Esophagus (tissue), 2 donors: ENCODE measurements around the gene CDT1. TPM values are rescaled to one million over a fixed set of nuclear protein-coding genes. Genes with fewer than 3 reads are reported as not detected.

Source experiments
- H3K27ac ChIP-seq, 2 donors: one replicate each; pipeline ENCODE4 v1.5.1; 2013; ENCODE audit warnings: low read depth in 2 of 2, mild to moderate bottlenecking in 2 of 2, inconsistent platforms in 1 of 2, low read length in 1 of 2, moderate library complexity in 1 of 2
- H3K27me3 ChIP-seq, 2 donors: one replicate each; pipeline ENCODE4 v1.6.1; 2013; ENCODE audit warnings: low read length in 2 of 2, control low read depth in 1 of 2, mild to moderate bottlenecking in 1 of 2; ENCODE audit not compliant: insufficient read depth in 2 of 2, control insufficient read depth in 1 of 2
- H3K36me3 ChIP-seq, 2 donors: one replicate each; pipeline ENCODE4 v1.6.1; 2013; ENCODE audit warnings: low read length in 1 of 2; ENCODE audit not compliant: control insufficient read depth in 2 of 2, insufficient read depth in 2 of 2
- H3K4me1 ChIP-seq, 2 donors: one replicate each; pipeline ENCODE4 v1.6.1; 2013; ENCODE audit warnings: low read length in 1 of 2; ENCODE audit not compliant: control insufficient read depth in 2 of 2, insufficient read depth in 2 of 2
- H3K4me3 ChIP-seq, 2 donors: one replicate each; pipeline ENCODE4 v1.5.1; 2013; ENCODE audit warnings: low read length in 2 of 2, mild to moderate bottlenecking in 2 of 2, low read depth in 1 of 2, moderate library complexity in 1 of 2
- H3K9me3 ChIP-seq, 2 donors: one replicate each; pipeline ENCODE4 v1.6.1; 2013; ENCODE audit warnings: mild to moderate bottlenecking in 2 of 2, low read depth in 1 of 2, low read length in 1 of 2, moderate library complexity in 1 of 2; ENCODE audit not compliant: control insufficient read depth in 2 of 2, insufficient read depth in 1 of 2
- WGBS, 2 donors: extraction: QIAGEN DNeasy Blood & Tissue Kit; methylation state at CpG; one replicate each; pipeline ENCODE4 v1.1.7; 2013; 5-methylcytosine and 5-hydroxymethylcytosine counted together
- polyA plus RNA-seq, 2 donors: library from polyadenylated mRNA; stranded (reverse); fragments of 200-250 nt; gene quantifications; one replicate each; pipeline ENCODE4 v1.2.3, GENCODE V29; 2013
- donor health status: healthy with polysubstance abuse.
- donor health status: Bipolar disorder and iron deficiency.

Gene CDT1
- polyA plus RNA-seq = 1 to 10 TPM; 5.8 to 9.9 TPM

DNA sequence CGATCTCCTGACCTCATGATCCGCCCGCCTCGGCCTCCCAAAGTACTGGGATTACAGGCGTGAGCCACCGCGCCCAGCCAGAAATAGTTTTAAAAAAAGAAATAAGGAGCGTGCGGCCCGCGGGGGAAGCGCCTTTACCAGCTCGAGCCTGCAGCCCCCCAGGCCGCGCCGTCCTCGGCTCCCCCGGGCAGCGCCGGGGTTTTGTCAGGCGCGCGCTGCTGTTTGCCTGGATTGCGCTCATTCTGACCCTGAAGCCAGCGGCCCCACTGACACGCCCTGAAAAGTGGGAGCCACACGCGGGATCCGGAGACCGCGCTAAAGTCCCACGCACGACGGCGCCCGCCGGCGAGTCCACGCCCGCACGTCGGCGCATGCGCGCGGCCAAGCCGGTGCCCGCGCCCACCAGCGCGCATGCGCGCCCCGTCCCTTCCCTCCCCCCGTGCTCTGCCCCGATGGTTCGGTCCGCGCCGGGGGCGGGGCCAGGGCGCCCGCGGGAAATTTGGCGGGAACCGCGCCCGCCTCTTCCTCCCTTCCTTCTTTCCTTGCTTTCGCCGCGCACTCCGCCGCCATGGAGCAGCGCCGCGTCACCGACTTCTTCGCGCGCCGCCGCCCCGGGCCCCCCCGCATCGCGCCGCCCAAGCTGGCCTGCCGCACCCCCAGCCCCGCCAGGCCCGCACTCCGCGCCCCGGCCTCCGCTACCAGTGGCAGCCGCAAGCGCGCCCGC is at the start of gene CDT1:
CDT1 (plus strand) TSS at position 526 of the 724 bp plus-strand sequence; CDS start at position 569, 43 bp downstream.
- H3K9me3 ChIP-seq = no peaks in the 10 kb centered on the region
- peak within 1 kb of the TSS; percentile 49 to 56 for H3K4me3 ChIP-seq
- peaks cover 0 to 21% of the 10 kb centered on the region in 2 donors for H3K4me1 ChIP-seq
- WGBS, 2 donors = 1% methylated on average over 76 to 98 of the region's 98 CpGs
- H3K27me3 ChIP-seq = no peaks in the 10 kb centered on the region
- peak within 1 kb of the TSS; percentile 54 to 76 for H3K27ac ChIP-seq
- peaks cover 0 to 15% of the 10 kb centered on the region in 2 donors for H3K36me3 ChIP-seq

DNA sequence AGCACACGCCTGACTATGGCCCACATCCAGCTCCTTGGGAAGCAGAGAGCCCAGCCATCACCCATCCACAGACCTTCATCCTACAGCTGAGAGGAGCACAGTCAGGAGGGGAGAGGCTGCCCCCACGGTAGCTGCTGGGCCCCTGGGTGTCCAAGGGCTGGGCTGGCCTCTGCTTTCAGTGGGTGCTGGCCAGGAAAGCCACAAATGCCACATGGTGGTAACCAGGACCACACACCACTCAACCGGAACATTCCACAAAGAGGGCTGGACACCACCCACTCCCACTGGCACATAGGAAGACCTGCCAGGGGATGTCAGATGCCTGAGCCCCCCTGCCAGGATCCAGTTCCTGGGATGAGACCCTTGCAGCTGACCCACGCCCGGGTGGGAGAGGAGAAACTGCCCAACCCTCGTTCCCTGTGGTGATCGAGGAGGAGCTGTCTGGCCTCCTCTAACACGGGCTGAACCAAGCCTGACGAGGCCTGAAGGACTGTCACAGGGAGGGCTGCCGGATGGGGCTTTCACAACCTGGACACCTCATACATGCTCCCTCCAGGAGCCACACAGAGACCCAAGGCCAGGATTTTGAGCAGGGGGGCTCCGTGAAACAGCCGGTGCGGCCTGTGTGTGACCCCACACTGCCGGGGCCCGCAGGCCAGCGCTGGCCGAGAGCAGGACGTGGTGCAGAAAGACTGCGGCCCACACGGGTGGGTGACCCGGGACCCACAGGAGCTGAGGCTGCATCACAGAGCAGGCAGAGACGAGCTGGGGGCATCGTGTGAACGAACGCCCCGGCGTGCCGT is 49.3 kb upstream of the CDT1 start:
- Histone ChIP-seq H3K27me3 (no peaks in the 10 kb centered on the region), H3K36me3 (peaks cover 0 to 10% of the 10 kb centered on the region in 2 donors), H3K4me1 (peaks cover 6 to 31% of the 10 kb centered on the region in 2 donors), H3K4me3 (no peak overlapping the region), H3K9me3 (no peaks in the 10 kb centered on the region), H3K27ac (peak overlapping the region in 1 of 2 donors; percentile 53)
- 85 to 86% methylated on average over 28 of the region's 28 CpGs for WGBS, 2 donors

DNA sequence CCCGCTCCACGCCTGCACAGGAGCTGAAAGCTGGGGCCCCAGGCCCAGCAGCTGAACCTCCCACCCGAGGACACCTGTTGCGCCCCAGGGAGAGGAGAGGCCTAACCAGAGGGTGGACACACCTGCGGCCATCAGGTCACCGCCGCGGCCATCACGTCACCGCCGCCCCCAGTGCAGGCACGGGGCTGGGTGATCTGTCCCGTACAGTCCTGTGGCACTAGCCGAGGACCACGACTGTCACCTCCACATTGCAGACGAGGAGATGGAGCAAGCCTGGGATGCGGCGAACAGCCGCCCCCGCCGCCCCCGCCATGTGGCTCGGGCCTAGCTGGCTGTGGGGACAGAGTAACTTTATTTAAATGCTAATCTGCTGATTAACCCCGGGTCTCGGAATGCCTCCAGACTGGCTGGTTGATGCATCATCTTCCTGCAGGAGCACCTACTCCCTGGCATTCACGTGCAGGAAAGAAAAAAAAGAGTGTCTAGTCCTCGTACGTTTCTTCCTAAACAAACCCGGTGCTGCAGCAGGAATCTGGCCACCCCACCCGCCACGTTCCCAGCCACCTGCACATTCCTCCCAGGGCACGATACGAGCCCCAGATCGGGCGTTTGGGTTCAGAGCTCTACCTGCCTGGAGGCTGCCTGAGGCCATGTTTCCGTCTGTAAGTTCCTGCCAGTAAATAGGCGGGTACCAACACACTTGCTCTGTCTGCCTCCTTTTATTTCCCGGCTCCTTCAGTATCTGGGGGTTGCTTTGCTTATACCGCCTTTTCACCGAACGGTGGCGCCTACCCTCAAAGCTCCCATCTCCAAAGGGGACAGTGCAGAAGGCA is 48.5 kb upstream of the CDT1 start:
- Histone ChIP-seq H3K27me3 (no peaks in the 10 kb centered on the region), H3K27ac (peak overlapping the region; percentile 13 to 44), H3K36me3 (peaks cover 0 to 8% of the 10 kb centered on the region in 2 donors), H3K9me3 (no peaks in the 10 kb centered on the region), H3K4me1 (peaks cover 6 to 34% of the 10 kb centered on the region in 2 donors), H3K4me3 (no peak overlapping the region)
- 41 to 59% methylated on average over 42 of the region's 42 CpGs for WGBS, 2 donors

DNA sequence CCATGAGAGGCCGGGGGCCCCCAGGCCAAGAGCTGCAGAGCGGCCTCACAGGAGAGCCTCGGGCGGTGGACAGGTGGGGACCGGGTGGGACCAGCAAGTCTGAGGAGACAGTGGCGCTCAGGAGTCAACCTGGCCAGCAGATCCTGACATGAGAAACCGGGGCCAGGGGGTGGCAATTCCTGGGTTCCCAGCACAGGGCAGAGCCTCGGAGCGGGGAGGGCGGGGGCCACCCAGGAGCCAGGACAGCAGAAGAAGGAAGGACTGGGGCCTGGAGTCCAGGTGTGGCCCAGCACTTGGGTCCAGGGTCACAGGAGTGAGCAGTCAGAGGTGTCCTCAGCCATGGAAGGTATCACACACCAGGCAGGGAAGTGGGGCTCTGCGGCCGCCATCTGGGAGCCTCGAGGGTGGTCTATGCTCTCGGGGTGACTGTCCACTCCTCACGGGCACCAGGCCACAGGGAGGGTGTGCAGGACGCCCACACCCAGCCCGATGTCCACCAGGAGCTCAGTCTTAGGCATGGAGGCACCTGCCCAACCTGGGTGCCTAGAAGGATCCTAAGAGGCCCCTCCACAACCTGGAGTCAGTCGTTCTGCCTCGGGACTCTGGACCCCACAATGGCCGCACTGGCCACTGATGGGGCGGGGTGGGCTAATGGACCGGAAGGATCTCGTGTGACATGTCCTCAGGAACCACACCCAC is 47.7 kb upstream of the CDT1 start:
- peak overlapping the region in 1 of 2 donors; percentile 27 for H3K27ac ChIP-seq
- no peaks in the 10 kb centered on the region for H3K9me3 ChIP-seq
- H3K4me1 ChIP-seq = peaks cover 6 to 38% of the 10 kb centered on the region in 2 donors
- 69 to 76% methylated on average over 23 of the region's 23 CpGs for WGBS, 2 donors
- H3K36me3 ChIP-seq = peaks cover 0 to 8% of the 10 kb centered on the region in 2 donors
- H3K4me3 ChIP-seq = no peak overlapping the region
- no peaks in the 10 kb centered on the region for H3K27me3 ChIP-seq

DNA sequence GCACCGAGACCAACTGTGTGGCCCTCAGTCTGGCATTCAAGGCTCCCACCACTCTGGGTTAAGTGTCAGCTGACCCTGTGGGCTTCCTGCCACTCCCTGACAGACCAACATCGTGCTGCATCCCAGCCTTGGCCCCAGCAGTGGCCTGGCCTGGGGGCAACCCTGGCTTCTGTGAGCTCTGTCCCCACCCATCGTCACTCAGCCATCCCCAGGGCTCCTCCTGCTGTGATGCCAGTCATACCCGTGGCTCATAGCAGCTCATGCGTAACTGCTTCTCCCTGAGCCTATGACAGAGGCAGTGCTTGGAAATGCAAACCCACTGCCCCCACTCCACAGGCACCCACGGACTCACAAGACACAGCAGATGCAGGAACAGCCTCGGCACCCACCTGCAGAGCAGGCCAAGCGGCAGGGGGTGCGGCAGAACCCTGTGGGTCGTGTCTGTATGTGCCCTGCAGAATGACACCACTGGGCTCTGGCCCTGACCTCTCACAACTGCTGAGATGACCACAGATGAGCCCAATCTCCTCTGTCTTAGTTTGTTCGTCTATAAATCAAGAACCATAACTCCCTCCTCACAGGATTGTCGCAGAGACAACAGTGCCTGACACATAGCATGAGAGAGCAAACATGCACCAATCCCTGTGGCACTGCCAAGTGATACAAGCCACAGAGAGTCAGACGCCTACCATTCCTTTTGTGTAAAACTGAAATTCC is 45.2 kb upstream of the CDT1 start:
- no peaks in the 10 kb centered on the region for H3K9me3 ChIP-seq
- H3K27me3 ChIP-seq = no peaks in the 10 kb centered on the region
- 76 to 82% methylated on average over 13 of the region's 13 CpGs for WGBS, 2 donors
- peak overlapping the region in 1 of 2 donors; percentile 63 for H3K27ac ChIP-seq
- H3K4me3 ChIP-seq = no peak overlapping the region
- H3K4me1 ChIP-seq = peaks cover 16 to 46% of the 10 kb centered on the region in 2 donors
- peaks cover 0 to 4% of the 10 kb centered on the region in 2 donors for H3K36me3 ChIP-seq

DNA sequence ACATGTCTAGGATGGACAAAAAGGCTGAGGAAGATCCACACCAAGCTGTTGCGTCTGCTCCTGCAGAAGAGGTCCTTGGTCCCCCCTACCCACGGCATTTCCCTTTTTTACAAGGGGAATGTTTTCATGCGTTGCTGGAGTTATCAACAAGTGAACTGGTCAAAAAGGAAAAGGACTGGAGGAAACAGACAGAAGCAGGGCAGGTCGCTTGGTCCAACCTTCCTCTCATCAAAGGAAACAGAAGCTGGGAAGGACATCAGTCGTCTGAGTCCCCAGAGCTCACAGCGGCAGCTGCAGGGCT is 44.7 kb upstream of the CDT1 start:
- no peak overlapping the region for H3K4me3 ChIP-seq
- H3K9me3 ChIP-seq = no peaks in the 10 kb centered on the region
- H3K36me3 ChIP-seq = peaks cover 0 to 9% of the 10 kb centered on the region in 2 donors
- WGBS, 2 donors = 75 to 83% methylated on average over 6 of the region's 6 CpGs
- H3K27ac ChIP-seq = peak overlapping the region; percentile 16 to 63
- H3K27me3 ChIP-seq = no peaks in the 10 kb centered on the region
- H3K4me1 ChIP-seq = peaks cover 16 to 44% of the 10 kb centered on the region in 2 donors

DNA sequence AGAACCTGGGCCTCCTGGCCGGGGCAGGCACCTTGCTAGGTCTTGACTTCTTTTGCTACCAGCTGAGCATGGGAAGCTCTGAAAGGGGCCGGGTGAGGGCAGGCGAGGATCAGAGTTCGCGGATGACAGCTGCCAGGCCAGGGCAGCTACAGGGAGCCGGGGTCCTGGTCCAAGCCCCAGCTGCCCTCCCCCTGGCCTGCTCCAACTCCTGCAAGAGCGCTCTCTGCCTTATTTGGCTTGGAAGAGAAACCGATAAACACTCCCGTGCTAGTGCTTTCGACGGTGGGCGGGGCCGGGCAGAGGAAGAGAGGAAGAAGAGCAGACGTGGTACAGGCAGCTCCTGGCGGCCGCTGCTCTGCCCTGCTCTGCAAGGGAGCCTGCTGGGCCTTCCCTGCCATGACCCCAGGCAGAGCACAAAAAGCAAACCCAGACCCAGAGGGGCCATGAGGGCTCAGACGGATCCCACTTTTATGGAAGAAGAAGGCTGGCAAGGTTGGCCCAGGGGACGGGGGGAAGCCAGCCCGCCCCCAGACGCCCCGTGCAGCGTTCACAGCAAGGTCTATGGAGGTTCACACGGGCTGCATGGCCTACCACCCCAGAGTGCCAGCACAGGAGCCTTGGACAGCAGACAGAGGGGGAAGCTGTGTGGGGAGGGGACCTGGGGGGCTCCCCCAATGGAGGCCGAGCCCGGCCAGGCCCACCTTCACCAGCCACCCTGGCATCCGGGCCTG is 44.2 kb upstream of the CDT1 start:
- H3K4me1 ChIP-seq = peaks cover 16 to 42% of the 10 kb centered on the region in 2 donors
- H3K9me3 ChIP-seq = no peaks in the 10 kb centered on the region
- H3K27me3 ChIP-seq = no peaks in the 10 kb centered on the region
- peak overlapping the region; percentile 49 to 65 for H3K27ac ChIP-seq
- WGBS, 2 donors = 66 to 71% methylated on average over 26 of the region's 26 CpGs
- H3K36me3 ChIP-seq = peaks cover 0 to 11% of the 10 kb centered on the region in 2 donors
- H3K4me3 ChIP-seq = no peak overlapping the region

DNA sequence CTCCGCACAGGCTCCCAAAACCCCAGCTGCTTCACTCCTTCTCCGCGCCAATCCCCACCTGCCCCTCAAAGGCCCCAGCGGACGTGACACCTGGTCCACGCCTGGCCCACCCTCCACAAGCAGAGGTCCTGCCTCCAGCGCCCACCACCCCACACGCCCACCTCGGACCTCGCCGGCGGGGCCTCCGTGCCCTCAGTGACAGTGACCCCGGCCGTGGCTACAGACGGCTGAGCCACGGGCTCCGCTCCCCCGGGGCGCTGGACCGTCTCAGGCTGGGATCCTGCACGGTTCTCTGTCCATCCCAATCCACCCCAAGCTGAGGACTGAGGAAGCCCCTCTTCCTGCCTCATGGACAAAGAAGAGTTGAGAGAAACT is 43.6 kb upstream of the CDT1 start:
- H3K9me3 ChIP-seq = no peaks in the 10 kb centered on the region
- WGBS, 2 donors = 89 to 94% methylated on average over 22 of the region's 22 CpGs

More for the DNA sequence above, 43.6 kb upstream of the CDT1 start:
- peak overlapping the region; percentile 49 to 65 for H3K27ac ChIP-seq
- H3K4me3 ChIP-seq = no peak overlapping the region
- H3K36me3 ChIP-seq = peaks cover 0 to 11% of the 10 kb centered on the region in 2 donors
- H3K27me3 ChIP-seq = no peaks in the 10 kb centered on the region
- H3K4me1 ChIP-seq = peaks cover 16 to 40% of the 10 kb centered on the region in 2 donors
